Measurements from ENCODE around the gene OR52N1. TPM values are rescaled to one million over a fixed set of nuclear protein-coding genes. Genes with fewer than 3 reads are reported as not detected.

OR52N1 gene
- total RNA-seq, result not detected
- not detected for polyA plus RNA-seq

DNA sequence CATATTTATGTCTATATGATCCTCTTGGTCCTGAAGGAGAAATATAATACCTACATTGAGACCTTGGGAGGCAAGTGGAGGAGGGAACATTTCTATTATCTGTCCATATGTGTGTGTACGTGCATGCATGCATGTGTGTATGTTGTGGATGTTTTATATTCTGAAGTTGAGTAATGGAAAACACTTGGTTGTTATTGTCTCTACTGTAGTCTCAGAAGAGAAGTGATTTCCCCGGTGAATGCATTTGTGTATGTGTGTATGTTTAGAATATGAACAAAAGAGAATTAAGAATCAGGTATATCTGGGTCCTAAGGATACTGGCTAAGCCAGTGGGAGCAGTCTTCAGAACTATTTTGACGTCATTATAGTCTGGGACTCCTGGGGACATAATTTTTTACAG is at the start of gene OR52N1:
Gene OR52N1, minus strand, starts transcription at position 101 of the 400 bp plus-strand sequence. CDS start 2,449 bp downstream, outside the sequence.
- Histone ChIP-seq H3K9me3 (ENCODE audit: low read length) (no peaks in the 10 kb centered on the region), H3K36me3 (ENCODE audit: insufficient read depth, low read length) (no peaks in the 10 kb centered on the region), H3K27me3 (ENCODE audit: insufficient read depth, low read length, poor library complexity, severe bottlenecking) (no peaks in the 10 kb centered on the region), H3K27ac (ENCODE audit: low read depth, low read length) (no peak within 1 kb of the TSS), H3K4me3 (ENCODE audit: low read length) (no peak within 1 kb of the TSS), H3K4me1 (ENCODE audit: insufficient read depth, low read length) (no peaks in the 10 kb centered on the region)
- Mint-ChIP-seq H3K27ac (no peak within 1 kb of the TSS), H3K9me3 (no peaks in the 10 kb centered on the region), H3K4me1 (no peaks in the 10 kb centered on the region), H3K4me3 (no peak within 1 kb of the TSS), H3K27me3 (peaks cover 0 to 24% of the 10 kb centered on the region in 2 donors), H3K36me3 (no peaks in the 10 kb centered on the region)
- ChIA-PET POLR2A (no interaction called here), CTCF (no interaction called here)
- no peak for DNase-seq

DNA sequence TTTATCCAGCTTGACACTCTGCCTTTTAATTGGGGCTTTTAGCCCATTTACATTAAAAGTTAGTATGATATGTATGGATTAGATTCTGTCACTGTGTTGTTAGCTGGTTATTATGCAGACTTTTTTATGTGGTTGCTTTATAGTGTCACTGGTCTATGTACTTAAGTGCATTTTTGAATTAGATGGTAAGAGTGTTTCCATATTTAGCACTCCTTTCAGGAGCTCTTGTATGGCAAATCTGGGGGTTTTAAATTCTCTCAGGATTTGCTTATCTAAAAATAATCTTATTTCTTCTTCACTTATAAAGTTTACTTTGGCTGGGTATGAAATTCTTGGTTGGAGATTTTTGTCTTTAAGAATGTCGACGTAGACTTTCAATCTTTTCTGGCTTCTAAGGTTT is 46.6 kb upstream of the OR52N1 start:
- Histone ChIP-seq H3K36me3 (ENCODE audit: insufficient read depth, low read length) (no peaks in the 10 kb centered on the region), H3K27me3 (ENCODE audit: insufficient read depth, low read length, poor library complexity, severe bottlenecking) (no peaks in the 10 kb centered on the region), H3K9me3 (ENCODE audit: low read length) (no peaks in the 10 kb centered on the region), H3K27ac (ENCODE audit: low read depth, low read length) (no peak overlapping the region), H3K4me3 (ENCODE audit: low read length) (no peak overlapping the region), H3K4me1 (ENCODE audit: insufficient read depth, low read length) (no peaks in the 10 kb centered on the region)
- CTCF ChIA-PET, result no interaction called here
- Mint-ChIP-seq H3K36me3 (no peaks in the 10 kb centered on the region), H3K27me3 (peaks cover 17 to 38% of the 10 kb centered on the region in 2 donors), H3K9me3 (peaks cover 0 to 9% (median 3%) of the 10 kb centered on the region in 5 donors), H3K4me3 (no peak overlapping the region), H3K27ac (no peak overlapping the region), H3K4me1 (no peaks in the 10 kb centered on the region)
- POLR2A ChIA-PET, result no interaction called here
- DNase-seq, result no peak

DNA sequence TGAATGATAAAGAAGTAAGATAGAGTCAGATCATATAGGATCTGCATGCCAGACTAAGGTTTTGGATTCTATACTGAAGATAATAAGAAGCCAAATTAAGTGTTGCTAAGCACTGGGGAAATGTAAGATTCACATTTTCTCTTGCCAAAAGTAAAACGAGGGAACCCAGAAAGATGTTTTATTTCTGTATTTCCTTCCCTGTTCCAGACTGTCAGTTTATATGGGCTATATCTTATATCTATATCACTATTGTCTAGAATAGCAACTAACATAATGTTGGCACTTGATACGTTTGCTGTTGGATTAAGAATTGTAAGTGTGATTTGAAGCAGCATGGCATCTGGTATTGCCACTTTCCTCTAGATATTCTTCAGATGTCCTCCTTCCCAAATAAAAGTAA is 42.4 kb upstream of the OR52N1 start:
- ChIA-PET POLR2A (no interaction called here), CTCF (no interaction called here)
- no peaks in the 10 kb centered on the region for H3K4me1 Mint-ChIP-seq
- H3K4me1 ChIP-seq (ENCODE audit: insufficient read depth, low read length), result no peaks in the 10 kb centered on the region
- H3K27me3 ChIP-seq (ENCODE audit: insufficient read depth, low read length, poor library complexity, severe bottlenecking), result no peaks in the 10 kb centered on the region
- H3K27ac ChIP-seq (ENCODE audit: low read depth, low read length), result no peak overlapping the region
- peaks cover 11 to 34% of the 10 kb centered on the region in 2 donors for H3K27me3 Mint-ChIP-seq
- no peaks in the 10 kb centered on the region for H3K36me3 Mint-ChIP-seq
- H3K36me3 ChIP-seq (ENCODE audit: insufficient read depth, low read length), result no peaks in the 10 kb centered on the region
- no peak overlapping the region for H3K4me3 ChIP-seq (ENCODE audit: low read length)
- no peak for DNase-seq
- no peak overlapping the region for H3K4me3 Mint-ChIP-seq
- H3K27ac Mint-ChIP-seq, result no peak overlapping the region
- peaks cover 0 to 7% (median 3%) of the 10 kb centered on the region in 5 donors for H3K9me3 Mint-ChIP-seq
- H3K9me3 ChIP-seq (ENCODE audit: low read length), result no peaks in the 10 kb centered on the region

DNA sequence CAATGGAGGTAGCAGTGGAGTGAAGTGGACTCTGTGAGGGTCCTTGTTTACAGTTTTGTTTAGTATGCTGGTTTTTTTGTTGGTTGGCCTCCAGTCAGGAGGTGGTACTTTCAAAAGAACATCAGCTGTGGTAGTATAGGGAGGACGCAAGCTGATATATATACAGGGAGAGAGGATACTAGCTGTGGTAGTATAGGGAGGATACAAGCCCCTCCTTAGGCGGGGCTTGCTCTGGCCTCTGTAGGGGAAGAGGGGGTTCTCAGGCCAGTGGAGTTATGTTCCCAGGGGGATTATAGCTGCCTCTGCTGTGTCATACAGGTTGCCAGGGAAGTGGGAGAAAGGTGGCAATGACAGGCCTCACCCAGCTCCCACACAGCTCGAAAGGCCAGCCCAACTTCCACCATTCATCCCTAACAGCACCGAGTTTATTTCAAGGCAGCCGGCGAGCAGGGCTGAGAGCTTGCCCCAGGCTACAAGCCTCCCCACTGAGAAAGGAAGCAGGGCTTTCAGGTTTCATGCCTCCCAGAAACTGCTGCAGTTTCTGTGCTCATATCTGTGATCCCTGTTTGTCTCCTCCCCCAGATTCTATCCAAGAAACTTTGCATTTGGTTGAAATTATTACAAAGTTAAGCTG is 40.2 kb upstream of the OR52N1 start:
- Histone ChIP-seq H3K27me3 (ENCODE audit: insufficient read depth, low read length, poor library complexity, severe bottlenecking) (no peaks in the 10 kb centered on the region), H3K4me1 (ENCODE audit: insufficient read depth, low read length) (no peaks in the 10 kb centered on the region), H3K4me3 (ENCODE audit: low read length) (no peak overlapping the region), H3K36me3 (ENCODE audit: insufficient read depth, low read length) (no peaks in the 10 kb centered on the region), H3K9me3 (ENCODE audit: low read length) (no peaks in the 10 kb centered on the region), H3K27ac (ENCODE audit: low read depth, low read length) (no peak overlapping the region)
- H3K27ac Mint-ChIP-seq, result no peak overlapping the region
- DNase-seq, result no peak
- no peaks in the 10 kb centered on the region for H3K36me3 Mint-ChIP-seq
- no peaks in the 10 kb centered on the region for H3K4me1 Mint-ChIP-seq
- ChIA-PET CTCF (no interaction called here), POLR2A (no interaction called here)
- H3K27me3 Mint-ChIP-seq, result peaks cover 9 to 23% of the 10 kb centered on the region in 2 donors
- no peak overlapping the region for H3K4me3 Mint-ChIP-seq
- H3K9me3 Mint-ChIP-seq, result peaks cover 0 to 6% (median 0%) of the 10 kb centered on the region in 5 donors

DNA sequence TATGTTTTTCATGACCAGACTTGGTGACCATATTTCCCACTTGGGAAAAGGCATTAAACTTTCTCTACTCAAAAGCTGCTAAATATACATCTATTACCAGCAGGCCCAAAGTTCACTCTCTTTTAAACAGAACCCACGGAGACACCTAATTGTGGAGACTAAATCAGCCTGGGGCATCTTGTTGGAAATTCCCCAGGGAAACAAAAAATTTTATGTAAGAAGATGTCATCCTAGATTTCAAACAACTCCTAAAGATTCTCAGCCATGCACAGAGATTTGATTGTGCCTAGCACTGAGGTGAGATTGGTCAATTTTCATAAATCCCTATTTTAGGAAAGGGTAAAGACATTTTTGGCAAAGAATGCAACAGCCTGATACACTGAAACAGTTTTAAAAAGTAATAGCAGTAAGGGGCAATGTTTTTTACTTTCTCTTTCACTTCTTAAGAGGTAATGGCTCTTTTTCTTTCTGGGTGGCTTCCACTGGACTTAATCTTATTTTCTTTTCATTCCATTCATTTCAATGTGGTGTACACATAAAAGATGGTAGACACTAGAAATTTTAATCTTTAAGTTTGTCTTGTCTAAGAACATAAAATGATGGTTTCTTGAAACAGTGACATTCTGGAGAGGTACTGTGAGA is 27.3 kb upstream of the OR52N1 start:
- ChIA-PET CTCF (no interaction called here), POLR2A (no interaction called here)
- peak overlapping the region; percentile 68 to 91 (median 85) for H3K4me3 Mint-ChIP-seq
- H3K9me3 ChIP-seq (ENCODE audit: low read length), result no peaks in the 10 kb centered on the region
- H3K27me3 ChIP-seq (ENCODE audit: insufficient read depth, low read length, poor library complexity, severe bottlenecking), result no peaks in the 10 kb centered on the region
- no peak for DNase-seq
- peaks cover 8% of the 10 kb centered on the region for H3K4me1 ChIP-seq (ENCODE audit: insufficient read depth, low read length)
- peak overlapping the region in 6 of 8 donors; percentile 39 to 93 (median 82) for H3K27ac Mint-ChIP-seq
- no peaks in the 10 kb centered on the region for H3K36me3 ChIP-seq (ENCODE audit: insufficient read depth, low read length)
- H3K27ac ChIP-seq (ENCODE audit: low read depth, low read length), result no peak overlapping the region
- peaks cover 0 to 2% (median 0%) of the 10 kb centered on the region in 5 donors for H3K9me3 Mint-ChIP-seq
- H3K27me3 Mint-ChIP-seq, result peaks cover 0 to 2% of the 10 kb centered on the region in 2 donors
- peak overlapping the region; percentile 28 for H3K4me3 ChIP-seq (ENCODE audit: low read length)
- H3K4me1 Mint-ChIP-seq, result peaks cover 10 to 16% (median 16%) of the 10 kb centered on the region in 3 donors
- H3K36me3 Mint-ChIP-seq, result peaks cover 0 to 3% (median 0%) of the 10 kb centered on the region in 3 donors

DNA sequence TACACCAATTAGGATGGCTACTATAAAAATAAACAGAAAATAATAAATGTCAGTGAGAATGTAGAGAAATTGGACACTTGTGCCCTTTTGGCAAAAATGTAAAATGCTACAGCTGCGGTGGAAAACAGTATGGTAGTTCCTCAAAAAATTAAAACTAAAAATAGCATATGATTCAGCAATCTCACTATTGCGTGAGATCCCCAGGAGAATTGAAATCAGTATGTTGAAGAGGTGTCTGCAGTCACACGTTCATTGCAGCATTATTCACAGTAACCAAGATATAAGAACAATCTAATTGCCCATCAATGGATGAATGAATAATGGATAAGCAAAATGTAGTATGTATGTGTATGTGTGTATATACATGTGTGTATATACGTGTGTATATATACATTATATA is 24.5 kb upstream of the OR52N1 start:
- no peak overlapping the region for H3K27ac ChIP-seq (ENCODE audit: low read depth, low read length)
- Mint-ChIP-seq H3K4me1 (peaks cover 10 to 16% (median 16%) of the 10 kb centered on the region in 3 donors), H3K4me3 (no peak overlapping the region), H3K27me3 (peaks cover under 1 to 3% of the 10 kb centered on the region in 2 donors), H3K27ac (no peak overlapping the region), H3K36me3 (peaks cover 0 to 3% (median 0%) of the 10 kb centered on the region in 3 donors), H3K9me3 (peaks cover 0 to 2% (median 0%) of the 10 kb centered on the region in 5 donors)
- H3K9me3 ChIP-seq (ENCODE audit: low read length), result no peaks in the 10 kb centered on the region
- no peak for DNase-seq
- CTCF ChIA-PET, result no interaction called here
- peaks cover 8% of the 10 kb centered on the region for H3K4me1 ChIP-seq (ENCODE audit: insufficient read depth, low read length)
- no peak overlapping the region for H3K4me3 ChIP-seq (ENCODE audit: low read length)
- POLR2A ChIA-PET, result no interaction called here
- no peaks in the 10 kb centered on the region for H3K36me3 ChIP-seq (ENCODE audit: insufficient read depth, low read length)
- no peaks in the 10 kb centered on the region for H3K27me3 ChIP-seq (ENCODE audit: insufficient read depth, low read length, poor library complexity, severe bottlenecking)

DNA sequence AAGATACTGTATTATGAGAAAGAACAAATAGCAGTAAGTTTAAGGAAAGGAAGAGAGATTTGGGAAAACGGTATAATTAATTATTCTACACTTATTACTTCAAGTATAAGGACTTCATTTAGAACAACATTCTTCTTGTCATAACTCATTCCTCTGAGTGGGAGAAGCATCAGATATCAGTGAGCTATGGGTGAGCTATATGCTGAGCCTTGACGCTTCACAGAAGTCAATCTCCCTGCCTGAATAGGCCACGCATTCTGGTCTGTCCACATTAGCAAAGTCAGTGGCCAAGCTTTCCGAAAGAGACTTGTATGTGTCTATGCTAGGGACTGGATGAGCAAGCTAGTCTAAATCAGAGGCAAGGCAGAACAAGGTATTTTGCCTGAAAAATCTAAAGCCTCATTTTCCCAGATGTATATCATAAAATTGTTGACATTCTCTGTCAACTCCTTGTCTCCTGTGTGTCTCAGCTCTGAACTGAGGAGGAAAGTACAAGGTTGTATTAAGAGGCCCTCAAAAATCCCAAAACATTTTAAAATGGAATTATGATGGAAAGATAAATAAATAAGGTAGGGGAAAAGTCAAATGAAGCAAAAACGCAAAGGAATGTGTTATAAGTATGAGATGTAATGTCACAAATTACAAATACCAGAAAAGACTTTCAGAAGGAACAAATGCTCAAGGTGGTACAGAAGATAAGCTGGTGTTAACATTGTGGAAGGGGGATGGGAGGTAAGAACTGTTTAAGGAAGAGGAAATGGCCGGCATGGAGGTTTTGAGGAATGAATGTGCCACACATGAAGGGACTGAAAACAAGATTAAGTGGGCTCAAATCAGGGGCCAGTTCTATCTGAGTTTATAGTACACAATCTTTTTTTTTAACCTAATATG is 19.1 kb upstream of the OR52N1 start:
- POLR2A ChIA-PET, result interaction anchor here (0.5 kb wide), 1 partner anchor 631 kb away, joined by 3 read pairs; no protein-coding TSS in a partner anchor
- H3K4me1 Mint-ChIP-seq, result peaks cover 12 to 13% (median 12%) of the 10 kb centered on the region in 3 donors

More for the DNA sequence above, 19.1 kb upstream of the OR52N1 start:
- H3K9me3 Mint-ChIP-seq, result no peaks in the 10 kb centered on the region
- H3K27ac ChIP-seq (ENCODE audit: low read depth, low read length), result no peak overlapping the region
- no peak for DNase-seq
- peaks cover 5% of the 10 kb centered on the region for H3K27me3 ChIP-seq (ENCODE audit: insufficient read depth, low read length, poor library complexity, severe bottlenecking)
- no peak overlapping the region for H3K4me3 ChIP-seq (ENCODE audit: low read length)
- peak overlapping the region in 1 of 7 donors; percentile 38 for H3K4me3 Mint-ChIP-seq
- H3K36me3 Mint-ChIP-seq, result peaks cover 0 to 1% (median 0%) of the 10 kb centered on the region in 3 donors
- no peaks in the 10 kb centered on the region for H3K36me3 ChIP-seq (ENCODE audit: insufficient read depth, low read length)
- H3K27ac Mint-ChIP-seq, result no peak overlapping the region
- H3K27me3 Mint-ChIP-seq, result peaks cover 18 to 23% of the 10 kb centered on the region in 2 donors
- no peaks in the 10 kb centered on the region for H3K9me3 ChIP-seq (ENCODE audit: low read length)
- H3K4me1 ChIP-seq (ENCODE audit: insufficient read depth, low read length), result no peaks in the 10 kb centered on the region
- CTCF ChIA-PET, result interaction anchor here (0.9 to 1.7 kb wide), 12 partner anchors 10 to 1623 kb away, joined by 3 to 6 read pairs (median 4); partner anchors contain the start of genes OR51D1 and TRIM5
